GM12878 (cell line): ENCODE data around the gene NCKAP5L. TPM values are rescaled to one million over a fixed set of nuclear protein-coding genes. Genes with fewer than 3 reads are reported as not detected.

Source experiments
- ATAC-seq: fragments of 200-7000 bp; cut with Tn5 transposase; 3 replicates; pipeline ENCODE4 v1.9.1; 2020; ENCODE audit warnings: mild to moderate bottlenecking, moderate library complexity
- BruUV-seq: library from RNA; stranded (reverse); fragments of 400-500 nt; replicated peaks from 2 replicates; lab custom pipeline; 2021; lab: Mats Ljungman, UMichigan
- CTCF ChIA-PET: fragments of 300-600 bp; sonication (Branson Sonifier 250); formaldehyde crosslinking; extraction: SDS; loops from one replicate; lab custom pipeline; 2021; ENCODE audit warnings: inconsistent platforms; lab: Yijun Ruan, JAX
- POLR2A ChIA-PET: fragments of 350-600 bp; formaldehyde crosslinking; extraction: SDS; loops from one replicate; lab custom pipeline; 2021; ENCODE audit warnings: inconsistent platforms; lab: Charles Lee
- RAD21 ChIA-PET: fragments of 300-600 bp; sonication (Branson Sonifier 250); formaldehyde crosslinking; loops from one replicate; lab custom pipeline; 2023; ENCODE audit warnings: antibody characterized with exemption; ENCODE audit not compliant: unreplicated experiment; lab: Charles Lee
- SMC1A ChIA-PET: fragments of 300-600 bp; sonication (Branson Sonifier 250); formaldehyde crosslinking; loops from one replicate; lab custom pipeline; 2023; ENCODE audit not compliant: unreplicated experiment, uncharacterized antibody; lab: Charles Lee
- DNase-seq: peaks from one replicate; pipeline ENCODE4 v3.0.0-alpha.2; 2011; ENCODE audit warnings: low read depth, low spot score
- FAIRE-seq: peaks from 3 replicates; lab custom pipeline; 2011; peaks lifted over from hg19 to GRCh38; lab: Jason Lieb, UNC
- H2AFZ ChIP-seq: 2 replicates; pipeline ENCODE4 v1.6.0; 2011; ENCODE audit warnings: low read depth, low read length, control low read depth; ENCODE audit not compliant: control insufficient read depth
- H3K27ac ChIP-seq: 2 replicates; pipeline ENCODE4 v1.5.1; 2011; ENCODE audit warnings: control low read depth; ENCODE audit not compliant: control insufficient read depth, insufficient read depth
- H3K27me3 ChIP-seq, 2 experiments: replicated peaks in 1 of 2; 2 replicates each; pipeline versions ENCODE4 v1.6.0 to v1.6.1; 2011; ENCODE audit warnings: low read length in 1 of 2; ENCODE audit not compliant: control insufficient read depth in 2 of 2, insufficient read depth in 2 of 2
- H3K36me3 ChIP-seq, 2 experiments: 2 replicates each; pipeline ENCODE4 v1.5.1; 2011; ENCODE audit warnings: low read length in 1 of 2; ENCODE audit not compliant: control insufficient read depth in 2 of 2, insufficient read depth in 2 of 2
- H3K4me1 ChIP-seq: 2 replicates; pipeline ENCODE4 v1.6.1; 2011; ENCODE audit warnings: mild to moderate bottlenecking, low read length, moderate library complexity, mixed read lengths; ENCODE audit not compliant: control insufficient read depth, insufficient read depth
- H3K4me2 ChIP-seq: 2 replicates; pipeline ENCODE4 v1.6.0; 2011; ENCODE audit warnings: control low read depth; ENCODE audit not compliant: control insufficient read depth, insufficient read depth
- H3K4me3 ChIP-seq: fragments of 200-600 bp; sonication (generic); 2 replicates; pipeline ENCODE4 v1.5.1; 2016
- H3K79me2 ChIP-seq: 2 replicates; pipeline ENCODE4 v1.6.0; 2011; ENCODE audit warnings: low read length; ENCODE audit not compliant: control insufficient read depth, insufficient read depth
- H3K9ac ChIP-seq: 2 replicates; pipeline ENCODE4 v1.8.0; 2011; ENCODE audit warnings: low read length, control low read depth, mixed read lengths; ENCODE audit not compliant: control insufficient read depth, insufficient read depth
- H3K9me3 ChIP-seq: replicated peaks from 3 replicates; pipeline ENCODE4 v1.5.1; 2011; ENCODE audit warnings: mild to moderate bottlenecking, low read length; ENCODE audit not compliant: control insufficient read depth, insufficient read depth
- H4K20me1 ChIP-seq: 2 replicates; pipeline ENCODE4 v1.6.0; 2011; ENCODE audit not compliant: control insufficient read depth, insufficient read depth
- ATF7 ChIP-seq: fragments of 450-650 bp; IDR thresholded peaks from 2 replicates; pipeline ENCODE4 v1.6.1; 2016; ENCODE audit warnings: low read depth, mild to moderate bottlenecking
- BHLHE40 ChIP-seq, 2 experiments: fragments of 450-650 bp in 1 of 2; IDR thresholded peaks; 2 replicates each; pipeline ENCODE4 v1.6.1; 2011 to 2017; ENCODE audit warnings: low read depth in 2 of 2, borderline replicate concordance in 1 of 2, improper control_type of control experiment in 1 of 2, low read length in 1 of 2, mild to moderate bottlenecking in 1 of 2
- JUNB ChIP-seq: IDR thresholded peaks from 2 replicates; pipeline ENCODE4 v1.6.1; 2016; ENCODE audit warnings: antibody characterized with exemption, mild to moderate bottlenecking
- MTA2 ChIP-seq: fragments of 450-650 bp; IDR thresholded peaks from 2 replicates; pipeline ENCODE4 v1.6.1; 2016; ENCODE audit warnings: low read depth, mild to moderate bottlenecking, moderate library complexity
- NFYB ChIP-seq: IDR thresholded peaks from 2 replicates; pipeline ENCODE4 v1.6.1; 2011; ENCODE audit warnings: low read depth, mild to moderate bottlenecking, low read length, improper control_type of control experiment, moderate library complexity; ENCODE audit not compliant: insufficient read depth
- PBX3 ChIP-seq: IDR thresholded peaks from 2 replicates; pipeline ENCODE4 v1.6.1; 2011; ENCODE audit warnings: mild to moderate bottlenecking, low read depth, low read length, moderate library complexity; ENCODE audit not compliant: insufficient replicate concordance
- RUNX3 ChIP-seq: IDR thresholded peaks from 2 replicates; pipeline ENCODE4 v1.6.1; 2012; ENCODE audit warnings: low read length, inconsistent platforms
- STAT1 ChIP-seq: fragments of 450-650 bp; conservative IDR thresholded peaks from 2 replicates; pipeline ENCODE4 v1.6.1; 2014; ENCODE audit warnings: antibody characterized with exemption, mild to moderate bottlenecking
- WGBS: methylation state at CpG from one replicate; pipeline ENCODE4 v1.1.6; 2016; ENCODE audit warnings: low lambda C conversion rate; ENCODE audit not compliant: insufficient replicate concordance, insufficient coverage; ENCODE audit errors: missing lambda C conversion rate; 5-methylcytosine and 5-hydroxymethylcytosine counted together
- in situ Hi-C: fragments of 300-500 bp; cut with MboI; formaldehyde crosslinking; loops from 9 replicates; pipeline ENCODE4 v1.14.3; 2018; ENCODE audit warnings: mixed read lengths
- intact Hi-C: fragments of 100-400 bp; cut with micrococcal nuclease; formaldehyde crosslinking; loops from one replicate; pipeline ENCODE4 v1.14.2; 2022; ENCODE audit not compliant: unreplicated experiment
- polyA plus RNA-seq, 11 experiments: library from polyadenylated mRNA; depleted of rRNA in 4 of 11; unstranded in 6 of 11; stranded (reverse) in 5 of 11; fragments of >200 nt; fragmentation: Nextera tagmentation in 4 of 11; fragmentation: Illumina TruSeq in 1 of 11; extraction: Ambion mirVana in 4 of 11; extraction: Trizol in 1 of 11; gene quantifications; 1 replicate in 1 of 11; 2 replicates in 10 of 11; pipeline versions ENCODE4 v1.2.1 to v1.2.3, GENCODE V29; 2011 to 2016; ENCODE audit warnings: inconsistent platforms in 2 of 11, missing spikeins in 2 of 11, low read depth in 1 of 11
- total RNA-seq, 4 experiments: library from RNA; depleted of rRNA in 3 of 4; stranded (reverse); fragments of >200 nt in 3 of 4; fragmentation: Illumina TruSeq in 1 of 4; extraction: Trizol in 1 of 4; gene quantifications; 2 replicates each; pipeline versions ENCODE4 v1.2.1 to v1.2.3, GENCODE V29; 2013 to 2021

NCKAP5L gene
- total and polyA plus RNA-seq, 10 of the 15 experiments (the other 5 are each of a cell fraction or from before 2014, with no cell fraction given) = 0.03 to 15.8 (median 4.4) TPM

GRCh38 chr12:49813131-49813530 lies 15.1 kb downstream of the NCKAP5L start:
- WGBS = 45% methylated on average over 1 of the region's 1 CpG
- SMC1A ChIA-PET = no interaction called here
- no TSS peak for BruUV-seq
- Histone ChIP-seq H3K27me3 (no peaks in the 10 kb centered on the region), H3K79me2 (no peaks in the 10 kb centered on the region; the same call in none of the 2 replicates), H3K36me3 (no peaks in the 10 kb centered on the region), H3K4me3 (no peak overlapping the region), H3K9me3 (no peaks in the 10 kb centered on the region), H3K9ac (no peak overlapping the region), H4K20me1 (no peaks in the 10 kb centered on the region), H2AFZ (no peak overlapping the region), H3K4me2 (peak overlapping the region; percentile 41; the same call in 1 of the 2 replicates), H3K4me1 (peaks cover 28% of the 10 kb centered on the region), H3K27ac (no peak overlapping the region; the same call in 1 of the 2 replicates)
- ATAC-seq = peak; percentile 48
- FAIRE-seq = no peak
- no peak for TF ChIP-seq PBX3
- TF ChIP-seq NFYB = 0 out of 2 replicates have a peak, but pooled peaks have one; percentile 30
- TF ChIP-seq JUNB = no peak
- 0 out of 2 replicates have a peak, but pooled peaks have one; percentile 10 for TF ChIP-seq RUNX3
- TF ChIP-seq ATF7 = no peak
- no peak for TF ChIP-seq STAT1
- TF ChIP-seq BHLHE40 (IDR thresholded peaks at IDR 0.05; ENCODE audit: borderline replicate concordance in 1 of 2, low read depth in 2 of 2, low read length in 1 of 2) = no peak
- TF ChIP-seq MTA2 = 0 out of 2 replicates have a peak, but pooled peaks have one; percentile 26
- in situ Hi-C loops (no loop called here), intact Hi-C loops (no loop called here)
- CTCF ChIA-PET = interaction anchor here (1.4 to 1.6 kb wide), 2 partner anchors 8 to 152 kb away, joined by 4 read pairs; no protein-coding TSS in a partner anchor
- no peak for DNase-seq
- POLR2A ChIA-PET = no interaction called here
- RAD21 ChIA-PET = interaction anchor here (0.6 kb wide), 1 partner anchor 8 kb away, joined by 3 read pairs; no protein-coding TSS in a partner anchor
